ENCODE data around the gene APOL5. TPM values are rescaled to one million over a fixed set of nuclear protein-coding genes. Genes with fewer than 3 reads are reported as not detected.
"Not testable (repeated sequence)": the region's sequence is repeated elsewhere in the genome, so short reads cannot be mapped to it uniquely, and the experiment has no call there.

APOL5 gene
- 1 to 10 TPM in 9 of 10 donors, under 1 TPM in 1; 0.83 to 1.9 (median 1.3) TPM for polyA plus RNA-seq (ENCODE audit: insufficient read length in 10 of 10)
- long read RNA-seq, donor 1, result 0 reads
- long read RNA-seq, donor 2, result 0 reads
- long read RNA-seq, donor 3, result 0 reads
- long read RNA-seq, donor 4, partial matches to known transcripts, result 5,861 of 5,866 reads
- long read RNA-seq, donor 4, other reads (novel, unspliced or antisense), result 5 of 5,866 reads
- long read RNA-seq, donor 5, partial matches to known transcripts, result 65 of 71 reads
- long read RNA-seq, donor 5, other reads (novel, unspliced or antisense), result 6 of 71 reads
- long read RNA-seq, donor 6, partial matches to known transcripts, result 135 of 168 reads
- long read RNA-seq, donor 6, other reads (novel, unspliced or antisense), result 33 of 168 reads
- long read RNA-seq, donor 7, result 0 reads
- long read RNA-seq, donor 8, result 0 reads
- long read RNA-seq, donor 9, result 0 reads

- DNase-seq, result no peak
Observed at GRCh38 chr22:35717572-35717971, at the start of gene APOL5. TSS of gene APOL5 (plus strand) at chr22:35717872. CDS start at chr22:35717872, 0 bp downstream.

- DNase-seq, result no peak
Observed at GRCh38 chr22:35674335-35674734, 43.3 kb upstream of the APOL5 start.

GRCh38 chr22:35676065-35676464 is 41.6 kb upstream of the APOL5 start:
- not testable (repeated sequence) for DNase-seq

GRCh38 chr22:35677460-35678187 is 40.0 kb upstream of the APOL5 start:
- DNase-seq, result no peak

- DNase-seq, result no peak
Observed at GRCh38 chr22:35678836-35679235, 38.8 kb upstream of the APOL5 start.

GRCh38 chr22:35679492-35679891 is 38.2 kb upstream of the APOL5 start:
- not testable (repeated sequence) for DNase-seq

- no peak for DNase-seq
Observed at GRCh38 chr22:35681454-35682052, 36.1 kb upstream of the APOL5 start.

GRCh38 chr22:35683560-35683959 is 34.1 kb upstream of the APOL5 start:
- no peak for DNase-seq

- DNase-seq, result peak; percentile 43 to 68 (median 44)
Observed at GRCh38 chr22:35684270-35684700, 33.4 kb upstream of the APOL5 start.

- no peak for DNase-seq
Observed at GRCh38 chr22:35684732-35685131, 32.9 kb upstream of the APOL5 start.

GRCh38 chr22:35685731-35686130 is 31.9 kb upstream of the APOL5 start:
- no peak for DNase-seq

- no peak for DNase-seq
Observed at GRCh38 chr22:35686298-35686697, 31.4 kb upstream of the APOL5 start.

- no peak for DNase-seq
Observed at GRCh38 chr22:35687461-35687860, 30.2 kb upstream of the APOL5 start.

GRCh38 chr22:35688913-35689675 is 28.6 kb upstream of the APOL5 start:
- DNase-seq, result no peak

- DNase-seq, result no peak
Observed at GRCh38 chr22:35690001-35690400, 27.7 kb upstream of the APOL5 start.

GRCh38 chr22:35695202-35695601 is 22.5 kb upstream of the APOL5 start:
- no peak for DNase-seq

- no peak for DNase-seq
Observed at GRCh38 chr22:35697142-35697541, 20.5 kb upstream of the APOL5 start.

- not testable (repeated sequence) for DNase-seq
Observed at GRCh38 chr22:35699852-35700251, 17.8 kb upstream of the APOL5 start.

- no peak for DNase-seq
Observed at GRCh38 chr22:35703861-35704584, 13.6 kb upstream of the APOL5 start.

- DNase-seq, result peak in 1 of 3 donors; percentile 69
Observed at GRCh38 chr22:35705141-35705540, 12.5 kb upstream of the APOL5 start.

GRCh38 chr22:35708453-35708852 is 9.2 kb upstream of the APOL5 start:
- peak in 1 of 3 donors; percentile 29 for DNase-seq

All from muscle of back (tissue), 13 donors.